Neural progenitor cell (in vitro differentiated cells): ENCODE measurements around the gene PRKAR1A.

Experiments used
- CTCF ChIP-seq: fragments of 200-600 bp; sonication (generic); IDR thresholded peaks from 2 replicates; pipeline ENCODE4 v1.5.1; 2017; ENCODE audit warnings: antibody characterized with exemption, mild to moderate bottlenecking
- EZH2phosphoT487 ChIP-seq: fragments of 200-600 bp; sonication (generic); IDR thresholded peaks from 2 replicates; pipeline ENCODE4 v1.6.1; 2017; ENCODE audit warnings: antibody characterized with exemption

DNA sequence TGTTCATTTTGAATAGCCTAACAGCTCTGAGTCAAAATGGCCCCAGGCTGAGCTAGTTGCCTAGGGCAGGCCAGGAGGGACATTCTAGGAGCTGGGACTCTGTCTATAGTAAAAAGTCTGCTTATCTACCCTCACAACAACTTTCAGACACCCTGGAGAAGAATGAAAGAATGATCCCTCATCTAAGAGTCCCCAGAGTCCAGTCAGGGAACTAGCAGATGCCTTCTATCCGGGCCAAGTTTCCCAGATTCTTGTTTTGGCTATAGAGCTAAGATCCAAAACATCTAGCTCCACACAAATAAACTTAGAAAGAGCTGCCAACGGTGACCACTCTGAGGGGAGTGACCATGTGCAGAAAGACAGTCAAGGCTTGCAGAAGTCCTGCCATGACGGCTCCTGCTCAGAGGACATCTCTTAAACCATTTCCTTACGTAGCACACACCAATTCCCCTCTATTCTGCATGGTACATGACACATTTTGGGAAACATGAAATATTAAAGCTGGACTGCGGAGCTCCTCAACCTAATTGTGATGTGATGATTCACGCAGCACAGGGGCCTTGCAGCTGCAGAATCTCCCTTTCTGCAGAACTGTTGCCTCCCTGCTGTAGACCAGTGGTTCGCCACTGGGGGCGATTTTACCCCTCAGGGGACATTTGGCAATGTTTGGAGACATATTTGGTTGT is 64.7 kb downstream of the PRKAR1A start:
- TF ChIP-seq CTCF: peak; percentile 16
- TF ChIP-seq EZH2phosphoT487: no peak
